RWPE1 (cell line): ENCODE measurements around the gene SLC25A21.

Experiments
- CTCF ChIA-PET: fragments of 350-600 bp; sonication (Branson Sonifier 250); formaldehyde crosslinking; extraction: SDS; loops from one replicate; lab custom pipeline; 2021; lab: Yijun Ruan, JAX
- POLR2A ChIA-PET: fragments of 400-600 bp; formaldehyde crosslinking; extraction: SDS; loops from one replicate; lab custom pipeline; 2020; ENCODE audit warnings: antibody characterized with exemption; ENCODE audit not compliant: low non-redundant PET; lab: Yijun Ruan, JAX
- DNase-seq: peaks from one replicate; pipeline ENCODE4 v3.0.0; 2012; ENCODE audit warnings: low spot score
- H3K27ac ChIP-seq: fragments of 450-650 bp; 2 replicates; pipeline ENCODE4 v1.5.1; 2017
- TF ChIP-seq, protein P1 (sequence below): fragments of 450-650 bp; conservative IDR thresholded peaks from 2 replicates; pipeline ENCODE4 v1.5.1; 2017; ENCODE audit warnings: low read depth, mild to moderate bottlenecking

The SLC25A21 gene

DNA sequence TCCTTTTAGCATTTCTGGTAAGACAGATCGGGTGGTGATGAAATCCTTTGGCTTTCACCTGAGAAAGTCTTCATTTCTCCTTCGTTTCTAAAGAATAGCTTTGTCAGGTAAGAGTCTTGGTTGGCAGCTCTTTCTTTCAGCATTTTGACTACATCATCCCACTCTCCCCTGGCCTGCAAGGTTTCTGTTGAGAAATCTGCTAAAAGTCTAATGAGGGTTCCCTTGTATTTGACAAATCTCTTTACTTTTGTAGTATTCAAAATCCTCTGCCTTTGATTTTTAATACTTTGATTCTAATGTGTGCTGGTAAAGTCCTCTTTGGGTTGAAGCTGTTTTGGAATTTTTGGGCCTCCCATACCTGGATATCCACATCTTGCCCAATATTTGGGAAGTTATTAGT, 390.5 kb downstream of the SLC25A21 start:
- ChIA-PET POLR2A (no interaction called here), CTCF (no interaction called here)
- no peak for DNase-seq
- TF ChIP-seq, protein P1, sequence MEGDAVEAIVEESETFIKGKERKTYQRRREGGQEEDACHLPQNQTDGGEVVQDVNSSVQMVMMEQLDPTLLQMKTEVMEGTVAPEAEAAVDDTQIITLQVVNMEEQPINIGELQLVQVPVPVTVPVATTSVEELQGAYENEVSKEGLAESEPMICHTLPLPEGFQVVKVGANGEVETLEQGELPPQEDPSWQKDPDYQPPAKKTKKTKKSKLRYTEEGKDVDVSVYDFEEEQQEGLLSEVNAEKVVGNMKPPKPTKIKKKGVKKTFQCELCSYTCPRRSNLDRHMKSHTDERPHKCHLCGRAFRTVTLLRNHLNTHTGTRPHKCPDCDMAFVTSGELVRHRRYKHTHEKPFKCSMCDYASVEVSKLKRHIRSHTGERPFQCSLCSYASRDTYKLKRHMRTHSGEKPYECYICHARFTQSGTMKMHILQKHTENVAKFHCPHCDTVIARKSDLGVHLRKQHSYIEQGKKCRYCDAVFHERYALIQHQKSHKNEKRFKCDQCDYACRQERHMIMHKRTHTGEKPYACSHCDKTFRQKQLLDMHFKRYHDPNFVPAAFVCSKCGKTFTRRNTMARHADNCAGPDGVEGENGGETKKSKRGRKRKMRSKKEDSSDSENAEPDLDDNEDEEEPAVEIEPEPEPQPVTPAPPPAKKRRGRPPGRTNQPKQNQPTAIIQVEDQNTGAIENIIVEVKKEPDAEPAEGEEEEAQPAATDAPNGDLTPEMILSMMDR, result no peak
- no peak overlapping the region for H3K27ac ChIP-seq

DNA sequence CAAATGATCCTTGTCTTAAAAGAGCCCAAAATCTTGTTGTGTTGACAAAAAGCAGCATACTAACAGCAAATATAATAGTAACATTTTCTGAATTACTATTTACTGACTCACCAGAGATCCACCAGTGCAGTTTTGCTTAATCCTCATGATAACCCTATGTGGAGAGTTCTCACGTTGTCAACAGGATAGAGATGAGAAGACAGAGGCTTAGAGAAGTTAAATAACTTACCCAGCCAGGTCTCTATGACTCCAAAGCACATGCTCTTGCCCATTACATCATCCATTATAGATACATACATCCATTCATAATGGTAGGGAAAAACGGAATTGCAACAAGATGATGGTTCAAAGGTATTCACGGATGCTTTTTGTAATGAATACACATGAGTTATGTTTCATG, 398.8 kb downstream of the SLC25A21 start:
- ChIA-PET POLR2A (no interaction called here), CTCF (interaction anchor here (0.6 to 1.1 kb wide), 4 partner anchors 117 to 376 kb away, joined by 3 to 6 read pairs (median 4); no protein-coding TSS in a partner anchor)
- no peak overlapping the region for H3K27ac ChIP-seq
- peak; percentile 26 for DNase-seq
- TF ChIP-seq, protein P1, result no peak

DNA sequence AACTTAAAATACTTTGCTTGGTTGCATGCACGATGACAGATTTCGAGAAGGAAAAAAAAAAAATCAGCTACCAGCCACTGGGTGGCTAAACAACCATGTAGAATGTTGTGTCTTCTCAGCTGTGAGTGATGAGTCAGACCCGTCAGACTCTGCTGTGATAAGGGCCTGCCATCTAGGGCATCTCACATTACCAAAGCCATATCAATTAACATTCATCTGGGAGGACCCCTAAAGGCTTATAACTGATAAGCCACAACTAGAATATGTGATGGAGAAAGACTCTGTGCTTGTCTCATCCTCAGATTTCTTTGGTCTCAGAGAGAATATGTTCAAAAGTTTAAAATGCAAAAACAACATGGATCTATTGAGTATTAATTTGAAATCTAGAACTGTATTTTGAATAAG, 399.3 kb downstream of the SLC25A21 start:
- H3K27ac ChIP-seq, result no peak overlapping the region
- TF ChIP-seq, protein P1, result no peak
- CTCF ChIA-PET, result interaction anchor here (0.6 to 1.2 kb wide), 5 partner anchors 117 to 377 kb away, joined by 3 to 6 read pairs (median 4); no protein-coding TSS in a partner anchor
- POLR2A ChIA-PET, result no interaction called here
- peak; percentile 42 for DNase-seq

DNA sequence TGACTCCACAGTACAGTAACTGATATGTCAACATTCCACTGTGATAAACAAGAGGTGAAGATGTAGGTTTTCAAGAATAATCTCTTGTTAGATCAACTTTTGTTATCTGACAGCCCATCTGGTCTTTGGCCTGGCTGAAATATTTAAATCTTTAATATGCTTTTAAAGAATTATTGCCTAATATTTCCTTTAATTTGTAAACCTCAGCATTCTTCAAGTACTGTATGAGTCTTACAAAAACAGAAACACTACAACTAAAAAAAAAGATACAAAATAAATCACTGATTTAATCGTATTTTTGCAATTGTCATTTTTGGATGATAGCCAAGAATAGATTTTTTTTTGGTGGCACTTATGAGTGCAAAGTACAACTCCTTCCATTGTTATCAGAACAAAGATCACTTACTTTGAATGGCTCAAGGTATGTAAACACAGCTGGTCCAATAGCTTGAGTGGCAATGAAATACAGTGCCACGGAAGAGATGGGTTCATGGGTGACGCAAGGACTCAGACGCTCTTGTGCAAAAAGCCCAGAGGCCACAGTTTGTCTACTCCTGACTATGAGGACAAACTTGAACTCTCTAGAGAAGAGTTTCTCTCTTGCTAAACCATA, 401.3 kb downstream of the SLC25A21 start:
- TF ChIP-seq, protein P1, result no peak
- POLR2A ChIA-PET, result no interaction called here
- H3K27ac ChIP-seq, result no peak overlapping the region
- DNase-seq, result no peak
- CTCF ChIA-PET, result interaction anchor here (1.1 kb wide), 1 partner anchor 92 kb away, joined by 7 read pairs; no protein-coding TSS in a partner anchor

DNA sequence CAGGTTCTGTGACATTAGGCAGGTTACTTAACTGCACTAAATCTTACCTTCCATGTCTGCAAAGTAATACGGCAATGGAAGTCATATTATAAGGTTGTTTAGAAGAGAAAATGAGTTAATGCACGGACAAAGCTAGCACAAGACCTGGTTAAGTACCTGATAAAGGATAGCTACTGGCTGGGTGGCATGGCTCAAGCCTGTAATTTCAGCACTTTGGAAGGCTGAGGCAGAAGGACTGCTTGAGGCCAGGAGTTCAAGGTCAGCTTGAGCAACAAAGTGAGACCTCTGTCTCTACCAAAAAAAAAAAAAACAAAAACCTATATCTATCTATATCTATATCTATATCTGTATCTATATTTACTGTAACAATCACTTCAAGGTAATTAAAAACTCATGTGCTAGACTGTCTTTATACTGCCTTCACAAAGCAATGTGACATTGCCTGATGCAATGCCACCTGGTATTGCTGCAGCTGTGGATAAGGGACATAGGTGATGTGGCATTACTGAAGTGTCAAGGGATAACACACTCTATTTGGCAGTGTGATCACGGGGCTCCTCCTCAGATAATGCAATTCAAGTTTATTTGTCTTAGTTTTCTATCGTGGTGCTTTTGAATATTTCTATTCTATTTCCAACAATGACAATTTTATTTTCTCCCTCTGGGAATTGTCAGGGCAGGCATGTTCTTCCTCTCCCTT, 403.6 kb downstream of the SLC25A21 start:
- POLR2A ChIA-PET, result no interaction called here
- no peak overlapping the region for H3K27ac ChIP-seq
- TF ChIP-seq, protein P1, result no peak
- DNase-seq, result no peak
- CTCF ChIA-PET, result interaction anchor here (0.7 to 1.6 kb wide), 2 partner anchors 173 to 348 kb away, joined by 3 to 6 read pairs; no protein-coding TSS in a partner anchor

DNA sequence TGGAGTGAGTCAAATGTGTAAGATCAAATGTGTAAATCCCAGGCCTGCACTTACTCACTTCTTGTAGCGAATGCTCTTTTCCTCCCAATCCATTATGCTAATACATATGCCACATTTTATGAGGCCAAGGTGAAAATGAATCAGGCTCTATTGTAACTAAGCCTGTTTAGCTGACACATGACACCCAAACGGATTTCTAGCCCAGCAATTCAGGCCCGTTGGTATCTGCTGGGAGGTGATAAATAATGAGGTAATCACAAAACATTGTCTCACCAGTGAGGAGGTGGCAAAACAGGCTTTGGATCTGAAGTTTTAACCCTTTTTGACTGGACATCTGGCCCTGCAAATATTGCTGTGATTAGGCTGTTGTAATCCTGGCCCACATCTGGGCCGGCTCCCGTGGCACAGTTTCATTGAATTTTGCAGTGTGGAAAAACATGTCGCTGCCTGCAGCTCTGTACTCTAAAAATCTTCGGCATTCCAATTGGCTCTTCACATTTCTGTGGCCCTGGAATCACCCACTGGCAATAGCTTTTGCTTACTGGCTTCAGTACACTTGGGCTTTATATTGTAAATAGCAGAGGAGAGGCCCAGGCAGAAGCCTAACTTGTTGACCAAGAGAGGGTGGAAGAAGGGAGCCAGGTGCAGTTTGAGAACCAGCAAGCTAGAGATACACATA, 404.7 kb downstream of the SLC25A21 start:
- peak overlapping the region; percentile 58 for H3K27ac ChIP-seq
- DNase-seq, result peak; percentile 77
- ChIA-PET POLR2A (no interaction called here), CTCF (interaction anchor here (0.7 to 1.6 kb wide), 2 partner anchors 174 to 349 kb away, joined by 3 to 6 read pairs; no protein-coding TSS in a partner anchor)
- TF ChIP-seq, protein P1, result no peak
